ENCODE results near the gene ARHGEF5. TPM values are rescaled to one million over a fixed set of nuclear protein-coding genes. Genes with fewer than 3 reads are reported as not detected.
"Not testable (repeated sequence)": the region's sequence is repeated elsewhere in the genome, so short reads cannot be mapped to it uniquely, and the experiment has no call there.

The ARHGEF5 gene
- total RNA-seq, 2 donors from 2014 or later, result 67.1 to 83.6 TPM

- Histone ChIP-seq H3K4me1 (no peaks in the 10 kb centered on the region), H3K27me3 (no peaks in the 10 kb centered on the region), H3K9me3 (no peaks in the 10 kb centered on the region), H3K4me3 (no peak overlapping the region), H3K9ac (ENCODE audit: low read depth in 2 of 2, low read length in 2 of 2) (no peak overlapping the region), H3K36me3 (no peaks in the 10 kb centered on the region), H3K27ac (no peak overlapping the region)
- no peak for DNase-seq
- TF ChIP-seq, protein P1, sequence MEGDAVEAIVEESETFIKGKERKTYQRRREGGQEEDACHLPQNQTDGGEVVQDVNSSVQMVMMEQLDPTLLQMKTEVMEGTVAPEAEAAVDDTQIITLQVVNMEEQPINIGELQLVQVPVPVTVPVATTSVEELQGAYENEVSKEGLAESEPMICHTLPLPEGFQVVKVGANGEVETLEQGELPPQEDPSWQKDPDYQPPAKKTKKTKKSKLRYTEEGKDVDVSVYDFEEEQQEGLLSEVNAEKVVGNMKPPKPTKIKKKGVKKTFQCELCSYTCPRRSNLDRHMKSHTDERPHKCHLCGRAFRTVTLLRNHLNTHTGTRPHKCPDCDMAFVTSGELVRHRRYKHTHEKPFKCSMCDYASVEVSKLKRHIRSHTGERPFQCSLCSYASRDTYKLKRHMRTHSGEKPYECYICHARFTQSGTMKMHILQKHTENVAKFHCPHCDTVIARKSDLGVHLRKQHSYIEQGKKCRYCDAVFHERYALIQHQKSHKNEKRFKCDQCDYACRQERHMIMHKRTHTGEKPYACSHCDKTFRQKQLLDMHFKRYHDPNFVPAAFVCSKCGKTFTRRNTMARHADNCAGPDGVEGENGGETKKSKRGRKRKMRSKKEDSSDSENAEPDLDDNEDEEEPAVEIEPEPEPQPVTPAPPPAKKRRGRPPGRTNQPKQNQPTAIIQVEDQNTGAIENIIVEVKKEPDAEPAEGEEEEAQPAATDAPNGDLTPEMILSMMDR (IDR thresholded peaks at IDR 0.05), result no peak
- intact Hi-C loops (cut with DNase I), result no loop called here
Measured at GRCh38 chr7:144416341-144416740, 61.1 kb downstream of the ARHGEF5 start.

GRCh38 chr7:144418931-144419330 is 63.7 kb downstream of the ARHGEF5 start:
- DNase-seq; H3K9me3 ChIP-seq; H3K4me3 ChIP-seq; H3K36me3 ChIP-seq; H3K9ac ChIP-seq (ENCODE audit: low read depth in 2 of 2, low read length in 2 of 2); H3K4me1 ChIP-seq; intact Hi-C loops (cut with DNase I); H3K27me3 ChIP-seq; H3K27ac ChIP-seq: not testable (repeated sequence)

GRCh38 chr7:144427539-144427938 is 72.3 kb downstream of the ARHGEF5 start:
- H3K9ac ChIP-seq (ENCODE audit: low read depth in 2 of 2, low read length in 2 of 2); H3K4me3 ChIP-seq; H3K9me3 ChIP-seq; H3K27me3 ChIP-seq; intact Hi-C loops (cut with DNase I); H3K27ac ChIP-seq; DNase-seq; H3K36me3 ChIP-seq; H3K4me1 ChIP-seq: not testable (repeated sequence)

- TF ChIP-seq, protein P1 (IDR thresholded peaks at IDR 0.05), result no peak
- DNase-seq, result no peak
- intact Hi-C loops (cut with DNase I), result no loop called here
- H3K9me3 ChIP-seq, result no peaks in the 10 kb centered on the region
- no peak overlapping the region for H3K4me3 ChIP-seq
- no peaks in the 10 kb centered on the region for H3K27me3 ChIP-seq
- no peaks in the 10 kb centered on the region for H3K4me1 ChIP-seq
- no peak overlapping the region for H3K27ac ChIP-seq
- no peak overlapping the region for H3K9ac ChIP-seq (ENCODE audit: low read depth in 2 of 2, low read length in 2 of 2)
- no peaks in the 10 kb centered on the region for H3K36me3 ChIP-seq
Measured at GRCh38 chr7:144428431-144428830, 73.2 kb downstream of the ARHGEF5 start.

Other genes starting within 250 kb of the ARHGEF5 start
- gene OR2A2, start 245.8 kb upstream of the ARHGEF5 start, total RNA-seq, result not detected
- not detected for gene OR2A14, start 232.2 kb upstream of the ARHGEF5 start, total RNA-seq
- gene CTAGE4, start 171.9 kb upstream of the ARHGEF5 start, total RNA-seq, result 10 to 100 TPM in 1 of 2 donors, 1 to 10 TPM in 1; 9.9 to 12.1 TPM
- gene ARHGEF35, start 159.6 kb upstream of the ARHGEF5 start, total RNA-seq, result 10 to 100 TPM; 14.0 to 57.0 TPM
- gene OR2A42, start 115.8 kb upstream of the ARHGEF5 start, total RNA-seq, result not detected
- 10 to 100 TPM; 10.7 to 13.1 TPM for gene OR2A7, start 90.6 kb upstream of the ARHGEF5 start, total RNA-seq
- gene CTAGE8, start 86.1 kb upstream of the ARHGEF5 start, total RNA-seq, result 1 to 10 TPM; 2.5 to 6.4 TPM
- not detected for gene OR2A1, start 43.0 kb upstream of the ARHGEF5 start, total RNA-seq
- not detected for gene NOBOX, start 48.3 kb downstream of the ARHGEF5 start, total RNA-seq

Measured in colonic mucosa (tissue), 4 donors.